ENCODE results near the gene TTLL3.

DNA sequence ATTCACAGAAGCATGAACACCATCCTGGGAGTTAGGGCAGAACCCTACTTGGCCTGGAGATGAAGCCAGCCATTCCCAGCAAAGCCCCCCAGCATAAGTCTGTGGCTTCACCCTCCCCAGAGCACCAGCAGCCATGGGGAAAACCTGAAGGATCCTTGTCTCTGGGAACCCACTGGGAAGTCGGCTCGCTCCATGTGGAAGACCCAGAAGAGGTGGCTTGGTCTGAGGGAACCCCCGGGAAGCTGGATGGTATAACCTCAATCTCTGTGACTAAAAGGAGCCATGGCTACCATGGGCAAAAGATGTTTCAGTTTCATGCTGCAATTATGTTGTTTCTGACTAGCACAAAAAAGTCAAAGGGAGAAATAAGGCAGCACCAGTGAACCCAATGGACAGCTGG, 45.5 kb downstream of the TTLL3 start:
- no peak for TF ChIP-seq SIN3A (IDR thresholded peaks at IDR 0.05; ENCODE audit: borderline replicate concordance, insufficient read depth, low read length)
- TF ChIP-seq, protein P1, sequence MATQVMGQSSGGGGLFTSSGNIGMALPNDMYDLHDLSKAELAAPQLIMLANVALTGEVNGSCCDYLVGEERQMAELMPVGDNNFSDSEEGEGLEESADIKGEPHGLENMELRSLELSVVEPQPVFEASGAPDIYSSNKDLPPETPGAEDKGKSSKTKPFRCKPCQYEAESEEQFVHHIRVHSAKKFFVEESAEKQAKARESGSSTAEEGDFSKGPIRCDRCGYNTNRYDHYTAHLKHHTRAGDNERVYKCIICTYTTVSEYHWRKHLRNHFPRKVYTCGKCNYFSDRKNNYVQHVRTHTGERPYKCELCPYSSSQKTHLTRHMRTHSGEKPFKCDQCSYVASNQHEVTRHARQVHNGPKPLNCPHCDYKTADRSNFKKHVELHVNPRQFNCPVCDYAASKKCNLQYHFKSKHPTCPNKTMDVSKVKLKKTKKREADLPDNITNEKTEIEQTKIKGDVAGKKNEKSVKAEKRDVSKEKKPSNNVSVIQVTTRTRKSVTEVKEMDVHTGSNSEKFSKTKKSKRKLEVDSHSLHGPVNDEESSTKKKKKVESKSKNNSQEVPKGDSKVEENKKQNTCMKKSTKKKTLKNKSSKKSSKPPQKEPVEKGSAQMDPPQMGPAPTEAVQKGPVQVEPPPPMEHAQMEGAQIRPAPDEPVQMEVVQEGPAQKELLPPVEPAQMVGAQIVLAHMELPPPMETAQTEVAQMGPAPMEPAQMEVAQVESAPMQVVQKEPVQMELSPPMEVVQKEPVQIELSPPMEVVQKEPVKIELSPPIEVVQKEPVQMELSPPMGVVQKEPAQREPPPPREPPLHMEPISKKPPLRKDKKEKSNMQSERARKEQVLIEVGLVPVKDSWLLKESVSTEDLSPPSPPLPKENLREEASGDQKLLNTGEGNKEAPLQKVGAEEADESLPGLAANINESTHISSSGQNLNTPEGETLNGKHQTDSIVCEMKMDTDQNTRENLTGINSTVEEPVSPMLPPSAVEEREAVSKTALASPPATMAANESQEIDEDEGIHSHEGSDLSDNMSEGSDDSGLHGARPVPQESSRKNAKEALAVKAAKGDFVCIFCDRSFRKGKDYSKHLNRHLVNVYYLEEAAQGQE (IDR thresholded peaks at IDR 0.05; ENCODE audit: insufficient read depth in 1 of 2, low read depth in 2 of 2, low read length in 2 of 2) = no peak
- TF ChIP-seq POLR2AphosphoS5 (IDR thresholded peaks at IDR 0.05; ENCODE audit: low read depth, low read length) = no peak
- no peak for TF ChIP-seq TAF1 (IDR thresholded peaks at IDR 0.05; ENCODE audit: borderline replicate concordance, insufficient read depth, low read length)
